GM18951 (cell line): ENCODE results near the gene CLSTN2.

Experiments
- POLR2A ChIP-seq: IDR thresholded peaks from 4 replicates; pipeline ENCODE4 v1.6.1; 2011; ENCODE audit warnings: mild to moderate bottlenecking; ENCODE audit not compliant: insufficient read length, insufficient read depth; ENCODE audit errors: extremely low read depth
- in situ Hi-C: fragments of 300-500 bp; cut with MboI; formaldehyde crosslinking; loops from one replicate; pipeline ENCODE4 v1.12.0; 2022; ENCODE audit warnings: low sequenced_read_pairs, mixed read lengths, inconsistent platforms; ENCODE audit not compliant: unreplicated experiment

The CLSTN2 gene

GRCh38 chr3:140292684-140293083, 357.7 kb downstream of the CLSTN2 start:
- no peak for TF ChIP-seq POLR2A
- in situ Hi-C loops, result no loop called here

DNA sequence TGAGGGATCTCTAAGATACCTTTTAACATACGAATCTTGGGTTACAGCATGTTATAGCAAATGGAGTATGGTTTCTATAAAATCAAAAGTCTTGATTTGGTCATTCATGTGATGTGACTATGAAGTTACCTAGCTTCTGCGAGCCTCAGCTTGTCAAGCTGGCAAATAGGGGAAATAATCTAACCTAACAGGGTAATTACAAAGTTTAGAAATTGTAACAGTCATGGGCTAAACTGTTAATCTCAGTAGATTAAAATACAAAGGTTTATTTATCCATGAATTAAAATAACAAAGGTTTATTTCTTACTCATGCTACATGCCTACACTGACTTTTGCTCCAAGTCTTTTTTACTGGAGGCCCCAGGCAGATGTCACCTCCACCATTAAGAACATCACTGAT, 359.1 kb downstream of the CLSTN2 start:
- in situ Hi-C loops, result no loop called here
- TF ChIP-seq POLR2A, result no peak

DNA sequence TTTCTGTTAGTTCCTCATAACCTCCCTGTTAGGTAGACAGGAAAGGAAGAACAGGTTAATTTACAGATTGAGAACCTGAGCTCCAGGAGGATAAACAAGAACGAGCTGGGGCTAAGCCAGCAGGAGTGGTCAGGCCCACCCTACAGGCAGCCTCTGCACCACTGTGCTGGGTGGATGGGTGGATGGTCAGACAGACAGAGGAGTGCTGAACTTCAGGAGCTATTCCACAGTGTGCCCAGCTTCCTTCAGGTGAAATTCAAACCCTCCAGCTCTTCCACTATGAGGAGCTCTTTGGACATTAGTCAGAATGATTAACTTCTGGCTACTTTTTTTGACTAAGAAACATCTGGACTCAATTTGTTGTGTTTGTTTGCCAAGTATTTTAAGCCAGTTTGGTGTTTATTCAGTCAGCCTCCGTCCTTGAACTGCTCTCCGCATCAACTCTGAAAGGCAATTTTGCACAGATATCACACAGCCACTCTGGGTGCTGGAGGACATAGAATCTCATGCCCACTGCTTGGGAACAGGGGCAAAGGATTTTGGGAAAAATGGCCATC, 361.9 kb downstream of the CLSTN2 start:
- TF ChIP-seq POLR2A, result no peak
- in situ Hi-C loops, result no loop called here

DNA sequence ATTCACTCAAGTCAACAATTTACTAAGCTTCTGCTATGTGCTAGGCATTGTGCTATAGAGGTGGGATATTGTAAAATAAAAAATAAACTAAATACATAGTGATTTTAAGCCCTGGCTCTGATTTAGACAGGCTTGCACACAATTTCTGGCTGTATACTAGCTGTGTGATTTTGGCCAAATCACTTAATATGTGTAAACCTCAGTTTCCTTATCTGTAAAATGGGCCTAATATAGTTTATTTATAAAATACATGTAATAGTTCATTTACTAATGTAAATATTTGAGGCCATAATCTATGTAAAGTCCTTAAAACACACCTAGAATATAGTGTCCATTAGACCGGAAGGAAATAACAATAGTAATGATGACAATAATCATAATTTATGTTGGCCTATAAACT, 363.1 kb downstream of the CLSTN2 start:
- no peak for TF ChIP-seq POLR2A
- in situ Hi-C loops, result no loop called here

DNA sequence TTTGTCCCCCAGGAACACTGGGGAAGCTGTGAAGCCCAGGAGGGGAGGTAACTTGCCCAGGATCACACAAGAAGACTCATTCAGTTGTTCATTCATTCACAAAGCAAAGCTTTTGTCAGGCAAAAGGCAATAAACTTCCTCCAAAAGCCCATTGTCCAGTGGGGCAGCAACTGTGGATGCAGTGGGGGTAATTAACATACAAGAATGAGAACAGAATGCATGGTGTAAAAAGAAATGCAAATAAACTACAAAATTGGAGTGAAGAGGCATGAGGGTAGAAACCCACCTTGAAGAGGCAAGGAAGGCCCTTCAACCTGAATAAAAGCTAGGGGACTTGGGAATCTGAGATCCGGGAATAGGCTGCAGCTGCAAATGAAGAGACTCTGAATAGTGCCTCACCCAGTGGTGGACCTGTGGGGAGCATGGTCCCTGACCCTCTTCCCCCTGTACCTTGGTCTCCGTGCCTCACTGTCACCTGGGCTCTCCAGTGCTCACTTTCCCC, 363.6 kb downstream of the CLSTN2 start:
- in situ Hi-C loops, result no loop called here
- no peak for TF ChIP-seq POLR2A

GRCh38 chr3:140303875-140304274, 368.9 kb downstream of the CLSTN2 start:
- in situ Hi-C loops, result no loop called here
- no peak for TF ChIP-seq POLR2A

- no peak for TF ChIP-seq POLR2A
- in situ Hi-C loops, result no loop called here
Observed at GRCh38 chr3:140308535-140308934, 373.6 kb downstream of the CLSTN2 start.

DNA sequence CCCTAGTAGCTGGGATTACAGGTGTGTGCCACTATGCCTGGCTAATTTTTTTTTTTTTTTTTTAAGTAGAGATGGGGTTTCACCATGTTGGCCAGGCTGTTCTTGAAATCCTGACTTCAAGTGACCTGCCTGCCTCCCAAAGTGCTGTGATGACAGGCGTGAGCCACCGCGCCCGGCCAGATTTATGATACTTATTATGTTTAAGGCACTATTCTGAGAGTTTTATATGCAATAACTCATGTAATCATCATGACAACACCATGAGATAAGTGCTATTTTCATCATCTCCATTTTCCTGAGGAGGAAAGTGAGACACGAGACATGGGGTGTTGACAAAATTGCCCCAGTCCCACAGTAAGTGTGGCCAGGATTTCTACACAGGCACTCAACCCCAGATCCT, 376.4 kb downstream of the CLSTN2 start:
- in situ Hi-C loops, result no loop called here
- no peak for TF ChIP-seq POLR2A

- in situ Hi-C loops, result no loop called here
- TF ChIP-seq POLR2A, result no peak
Observed at GRCh38 chr3:140315955-140316354, 381.0 kb downstream of the CLSTN2 start.

DNA sequence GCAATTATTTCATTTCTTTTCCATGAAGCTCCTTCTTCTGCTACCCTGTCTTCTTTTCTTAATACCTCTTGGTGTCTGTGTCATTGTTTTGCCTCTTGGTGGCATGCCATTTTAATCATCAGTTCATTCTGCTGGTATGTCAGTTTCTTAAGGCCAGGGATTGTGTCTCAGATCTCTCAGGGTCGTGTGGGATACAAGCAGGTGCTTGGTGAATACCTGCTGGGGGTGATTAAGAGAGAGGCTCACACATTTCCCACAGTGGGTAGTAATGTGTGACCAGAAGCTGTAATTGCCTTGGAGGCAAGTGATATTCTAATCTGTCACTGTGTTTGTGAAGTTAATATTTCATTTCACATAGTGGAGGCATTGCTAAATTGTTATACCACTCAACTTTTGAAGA, 381.5 kb downstream of the CLSTN2 start:
- no peak for TF ChIP-seq POLR2A
- in situ Hi-C loops, result no loop called here

DNA sequence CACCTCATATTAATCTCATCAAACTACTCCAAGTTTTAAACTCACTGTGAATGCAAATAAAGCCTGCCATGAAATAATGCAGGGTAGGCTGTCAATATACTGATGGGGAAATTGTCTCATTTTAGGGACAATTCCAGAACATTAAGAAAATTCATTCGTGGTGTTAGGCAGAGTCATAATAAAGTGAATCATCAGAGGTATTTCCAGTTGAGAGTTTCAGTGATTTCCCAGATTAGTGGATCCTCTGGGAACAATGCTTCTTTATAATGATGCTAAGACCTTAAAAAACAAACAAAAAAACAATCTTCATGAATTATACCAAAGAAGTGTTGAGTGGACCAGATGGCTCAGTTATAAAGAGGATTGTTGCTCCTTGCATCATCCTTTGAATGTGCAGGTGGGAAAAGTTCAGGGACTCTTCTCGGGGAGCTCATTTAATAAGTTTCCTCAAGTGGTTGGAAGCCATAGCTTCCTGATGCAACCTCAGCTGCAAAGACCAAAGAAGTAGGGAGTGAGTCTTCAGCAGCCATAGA, 381.9 kb downstream of the CLSTN2 start:
- in situ Hi-C loops, result no loop called here
- no peak for TF ChIP-seq POLR2A

- TF ChIP-seq POLR2A, result no peak
- in situ Hi-C loops, result no loop called here
Observed at GRCh38 chr3:140319739-140320138, 384.8 kb downstream of the CLSTN2 start.

DNA sequence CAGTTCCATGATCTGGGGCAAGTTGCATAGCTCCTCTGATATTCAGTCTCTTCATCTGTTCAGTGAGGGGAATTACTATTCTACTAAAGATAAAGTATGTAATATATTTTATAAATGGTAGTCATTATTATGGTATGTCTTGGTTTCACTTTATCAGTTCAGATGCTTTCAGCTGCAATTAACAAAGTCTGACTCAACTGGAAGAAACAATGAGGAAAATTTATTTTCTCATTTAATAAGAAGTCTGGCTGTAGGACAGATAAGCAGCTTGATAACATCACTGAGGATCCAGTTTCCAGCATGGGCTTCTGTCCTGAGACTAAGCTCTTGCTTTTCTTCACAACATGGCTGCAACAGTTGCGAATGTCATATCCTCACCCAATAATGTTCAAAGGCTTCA, 388.6 kb downstream of the CLSTN2 start:
- no peak for TF ChIP-seq POLR2A
- in situ Hi-C loops, result no loop called here

GRCh38 chr3:140332131-140332530, 397.1 kb downstream of the CLSTN2 start:
- in situ Hi-C loops, result no loop called here
- no peak for TF ChIP-seq POLR2A

DNA sequence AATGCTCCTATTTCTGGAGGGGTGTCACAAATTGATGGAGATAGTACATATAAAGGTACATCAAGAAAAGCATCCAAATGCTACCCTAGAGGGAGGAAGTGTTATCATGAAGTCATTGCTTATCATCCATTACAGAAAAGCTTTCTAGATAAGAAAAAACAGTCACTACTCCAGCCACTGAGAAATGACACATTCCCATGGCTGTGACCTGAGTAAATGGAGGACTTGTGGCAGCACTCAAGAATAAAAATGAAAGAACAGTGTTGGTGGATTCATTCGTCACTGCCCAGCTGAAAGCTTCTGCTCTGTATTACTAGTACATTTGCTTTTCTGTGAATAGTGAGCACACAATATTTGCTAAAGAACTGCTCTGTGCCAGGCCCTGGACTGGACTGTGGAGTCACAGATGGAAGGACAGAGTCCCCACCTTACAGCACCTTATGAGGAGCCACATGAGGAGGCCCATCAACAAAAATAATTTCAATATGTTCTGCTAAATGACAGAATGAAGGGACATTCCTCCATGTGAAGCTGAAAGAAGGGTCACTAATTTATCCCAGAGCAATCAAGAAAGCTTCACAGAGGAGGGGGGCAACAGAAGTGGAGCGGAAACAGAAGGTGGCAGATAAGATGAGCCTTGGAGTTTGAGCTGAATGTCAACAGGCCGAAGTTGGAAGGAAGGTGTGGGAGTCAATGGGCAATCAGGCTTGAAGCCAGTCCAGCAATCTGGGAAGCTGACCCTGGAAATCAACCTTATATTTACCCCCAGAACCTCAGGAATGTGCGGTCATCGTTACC, 399.3 kb downstream of the CLSTN2 start:
- in situ Hi-C loops, result no loop called here
- TF ChIP-seq POLR2A, result no peak

DNA sequence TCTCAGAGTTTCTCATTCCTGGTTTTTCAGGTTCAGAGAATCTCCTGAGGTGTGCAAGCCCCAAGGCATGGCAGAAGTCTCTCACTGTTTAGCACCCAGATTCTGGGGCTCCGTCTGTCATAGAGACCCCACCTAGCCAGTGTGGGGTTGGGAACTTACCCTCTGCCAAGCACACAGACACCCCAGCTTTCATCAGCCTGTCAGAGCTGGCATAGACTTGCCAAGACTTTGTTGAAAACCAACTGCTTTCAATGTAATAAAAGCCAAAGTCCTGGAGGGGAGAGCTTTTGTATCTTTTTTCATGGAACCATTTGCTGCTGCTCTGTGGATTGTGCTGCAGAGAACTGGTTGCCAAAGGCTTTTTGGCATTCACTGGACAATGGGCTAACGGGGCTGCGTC, 401.5 kb downstream of the CLSTN2 start:
- in situ Hi-C loops, result no loop called here
- no peak for TF ChIP-seq POLR2A
